Caco-2 (cell line): ENCODE data around the gene NTF3. TPM values are rescaled to one million over a fixed set of nuclear protein-coding genes. Genes with fewer than 3 reads are reported as not detected.
A peak's percentile ranks its signal among the peaks of the same experiment; 100 is the strongest.

Experiments used
- BruUV-seq: library from RNA; stranded (reverse); fragments of 400-500 nt; replicated peaks from 2 replicates; lab custom pipeline; 2021; lab: Mats Ljungman, UMichigan
- CTCF ChIA-PET: fragments of 300-600 bp; sonication (Branson Sonifier 250); formaldehyde crosslinking; loops from one replicate; lab custom pipeline; 2022; ENCODE audit warnings: antibody characterized with exemption; lab: Charles Lee
- POLR2A ChIA-PET: fragments of 300-600 bp; sonication (Branson Sonifier 250); formaldehyde crosslinking; loops from one replicate; lab custom pipeline; 2022; ENCODE audit warnings: antibody characterized with exemption; lab: Charles Lee
- DNase-seq, 2 experiments: peaks; one replicate each; pipeline versions ENCODE4 v3.0.0 to v3.0.0-alpha.2; 2020 to 2022
- H3K27me3 ChIP-seq: replicated peaks from 2 replicates; pipeline ENCODE4 v1.6.0; 2011; ENCODE audit warnings: low read length; ENCODE audit not compliant: control insufficient read depth, insufficient read depth
- H3K36me3 ChIP-seq: 2 replicates; pipeline ENCODE4 v1.5.1; 2011; ENCODE audit warnings: low read length; ENCODE audit not compliant: control insufficient read depth, insufficient read depth
- H3K4me1 ChIP-seq: fragments of 250-450 bp; sonication (Bioruptor Pico); 2 replicates; pipeline ENCODE4 v1.5.1; 2020; ENCODE audit warnings: mild to moderate bottlenecking
- H3K4me3 ChIP-seq: 2 replicates; pipeline ENCODE4 v1.5.1; 2011; ENCODE audit warnings: low read depth, mild to moderate bottlenecking, control low read depth, low read length
- H3K9me3 ChIP-seq: fragments of 250-450 bp; sonication (Bioruptor Pico); 2 replicates; pipeline ENCODE4 v1.5.1; 2020; ENCODE audit warnings: mild to moderate bottlenecking, moderate library complexity
- H3K27ac Mint-ChIP-seq: one replicate; pipeline ENCODE4 v1.8.0; 2022; ENCODE audit warnings: mixed read lengths; ENCODE audit not compliant: unreplicated experiment
- H3K27me3 Mint-ChIP-seq: one replicate; pipeline ENCODE4 v1.8.0; 2022; ENCODE audit warnings: mixed read lengths; ENCODE audit not compliant: insufficient read depth, unreplicated experiment
- H3K36me3 Mint-ChIP-seq: one replicate; pipeline ENCODE4 v1.8.0; 2022; ENCODE audit warnings: mild to moderate bottlenecking, mixed read lengths; ENCODE audit not compliant: insufficient read depth, unreplicated experiment
- H3K4me1 Mint-ChIP-seq: one replicate; pipeline ENCODE4 v1.8.0; 2022; ENCODE audit warnings: low read depth, mixed read lengths; ENCODE audit not compliant: unreplicated experiment
- H3K4me3 Mint-ChIP-seq: one replicate; pipeline ENCODE4 v1.8.0; 2022; ENCODE audit warnings: mild to moderate bottlenecking, moderate library complexity, mixed read lengths; ENCODE audit not compliant: unreplicated experiment
- H3K9me3 Mint-ChIP-seq: one replicate; pipeline ENCODE4 v1.8.0; 2022; ENCODE audit warnings: mixed read lengths; ENCODE audit not compliant: unreplicated experiment
- CTCF ChIP-seq, 2 experiments: fragments of 200-600 bp in 1 of 2; IDR thresholded peaks; 1 replicate in 1 of 2; 2 replicates in 1 of 2; pipeline versions ENCODE4 v1.5.1 to v1.8.0; 2011 to 2022; ENCODE audit warnings: antibody characterized with exemption in 1 of 2, control low read depth in 1 of 2, inconsistent platforms in 1 of 2, low read depth in 1 of 2, low read length in 1 of 2, mild to moderate bottlenecking in 1 of 2, moderate library complexity in 1 of 2; ENCODE audit not compliant: insufficient read depth in 1 of 2, severe bottlenecking in 1 of 2, unreplicated experiment in 1 of 2
- intact Hi-C: fragments of 100-400 bp; cut with micrococcal nuclease; formaldehyde crosslinking; loops from one replicate; pipeline ENCODE4 v1.10.0; 2022; ENCODE audit not compliant: unreplicated experiment
- total RNA-seq: library from RNA; stranded (reverse); gene quantifications from 2 replicates; pipeline ENCODE4 v1.2.3, GENCODE V29; 2022

Gene NTF3
- total RNA-seq, 1 experiment from 2014 or later, result 5.3 TPM

GRCh38 chr12:5514545-5514944, 82.6 kb downstream of the NTF3 start:
- no peaks in the 10 kb centered on the region for H3K27me3 ChIP-seq
- TF ChIP-seq CTCF (IDR thresholded peaks at IDR 0.05; ENCODE audit: insufficient read depth in 1 of 2, low read depth in 1 of 2, low read length in 1 of 2, severe bottlenecking in 1 of 2, unreplicated experiment in 1 of 2), result no peak
- intact Hi-C loops, result no loop called here
- H3K4me1 ChIP-seq, result peaks cover 18% of the 10 kb centered on the region
- H3K36me3 Mint-ChIP-seq, result no peaks in the 10 kb centered on the region
- no peaks in the 10 kb centered on the region for H3K27me3 Mint-ChIP-seq
- peaks cover 30% of the 10 kb centered on the region for H3K4me1 Mint-ChIP-seq
- no peak overlapping the region for H3K27ac Mint-ChIP-seq
- CTCF ChIA-PET, result no interaction called here
- POLR2A ChIA-PET, result no interaction called here
- no peak overlapping the region for H3K4me3 ChIP-seq
- no peaks in the 10 kb centered on the region for H3K9me3 ChIP-seq
- peak in 1 of 2 experiments; percentile 14 for DNase-seq
- no peak overlapping the region for H3K4me3 Mint-ChIP-seq
- no peaks in the 10 kb centered on the region for H3K9me3 Mint-ChIP-seq
- H3K36me3 ChIP-seq, result no peaks in the 10 kb centered on the region
- no TSS peak for BruUV-seq

- Mint-ChIP-seq H3K4me1 (peaks cover 33% of the 10 kb centered on the region), H3K9me3 (no peaks in the 10 kb centered on the region), H3K27ac (no peak overlapping the region), H3K36me3 (no peaks in the 10 kb centered on the region), H3K4me3 (no peak overlapping the region), H3K27me3 (no peaks in the 10 kb centered on the region)
- intact Hi-C loops, result no loop called here
- Histone ChIP-seq H3K9me3 (no peaks in the 10 kb centered on the region), H3K36me3 (no peaks in the 10 kb centered on the region), H3K27me3 (no peaks in the 10 kb centered on the region), H3K4me3 (no peak overlapping the region), H3K4me1 (peaks cover 18% of the 10 kb centered on the region)
- no peak for TF ChIP-seq CTCF (IDR thresholded peaks at IDR 0.05; ENCODE audit: insufficient read depth in 1 of 2, low read depth in 1 of 2, low read length in 1 of 2, severe bottlenecking in 1 of 2, unreplicated experiment in 1 of 2)
- ChIA-PET CTCF (no interaction called here), POLR2A (no interaction called here)
- peak; percentile 62 to 66 for DNase-seq
- BruUV-seq, result no TSS peak
These were observed 83.5 kb downstream of the NTF3 start for GRCh38 chr12:5515458-5515857.

- no peak overlapping the region for H3K27ac Mint-ChIP-seq
- Histone ChIP-seq H3K9me3 (no peaks in the 10 kb centered on the region), H3K4me3 (no peak overlapping the region), H3K36me3 (no peaks in the 10 kb centered on the region), H3K4me1 (peaks cover 18% of the 10 kb centered on the region), H3K27me3 (no peaks in the 10 kb centered on the region)
- CTCF ChIA-PET, result interaction anchor here (0.7 kb wide), 1 partner anchor 77 kb away, joined by 3 read pairs; no protein-coding TSS in a partner anchor
- no TSS peak for BruUV-seq
- H3K36me3 Mint-ChIP-seq, result no peaks in the 10 kb centered on the region
- H3K27me3 Mint-ChIP-seq, result no peaks in the 10 kb centered on the region
- intact Hi-C loops, result no loop called here
- no peaks in the 10 kb centered on the region for H3K9me3 Mint-ChIP-seq
- POLR2A ChIA-PET, result no interaction called here
- TF ChIP-seq CTCF (IDR thresholded peaks at IDR 0.05; ENCODE audit: insufficient read depth in 1 of 2, low read depth in 1 of 2, low read length in 1 of 2, severe bottlenecking in 1 of 2, unreplicated experiment in 1 of 2), result no peak
- no peak overlapping the region for H3K4me3 Mint-ChIP-seq
- no peak for DNase-seq
- H3K4me1 Mint-ChIP-seq, result peaks cover 24% of the 10 kb centered on the region
These were observed 84.7 kb downstream of the NTF3 start for GRCh38 chr12:5516371-5517241.
